IMR-90 (cell line): Measurements from ENCODE around the gene NPIPB8. TPM values are rescaled to one million over a fixed set of nuclear protein-coding genes. Genes with fewer than 3 reads are reported as not detected.

Experiments used
- ATAC-seq: fragments of 200-7000 bp; cut with Tn5 transposase; 2 replicates; pipeline ENCODE4 v1.9.1; 2020; ENCODE audit warnings: low read depth, mild to moderate bottlenecking, moderate library complexity
- BruUV-seq: library from RNA; stranded (reverse); fragments of 400-500 nt; replicated peaks from 2 replicates; lab custom pipeline; 2021; lab: Mats Ljungman, UMichigan
- CTCF ChIA-PET: fragments of 300-600 bp; formaldehyde crosslinking; extraction: SDS; loops from one replicate; lab custom pipeline; 2021; ENCODE audit warnings: antibody characterized with exemption; lab: Yijun Ruan, JAX
- POLR2A ChIA-PET: fragments of 300-600 bp; sonication (Branson Sonifier 250); formaldehyde crosslinking; loops from one replicate; lab custom pipeline; 2022; ENCODE audit warnings: antibody characterized with exemption; ENCODE audit not compliant: unreplicated experiment; lab: Charles Lee
- DNase-seq: peaks from one replicate; pipeline ENCODE4 v3.0.0; 2013
- H2AFZ ChIP-seq: replicated peaks from 2 replicates; pipeline ENCODE3; 2013; ENCODE audit warnings: low read length, mild to moderate bottlenecking; ENCODE audit not compliant: poor library complexity
- H2AK5ac ChIP-seq: 2 replicates; pipeline ENCODE4 v1.6.1; 2013; ENCODE audit warnings: low read depth, low read length, inconsistent platforms
- H2AK9ac ChIP-seq: replicated peaks from 2 replicates; pipeline ENCODE3; 2013; ENCODE audit warnings: mild to moderate bottlenecking, low read depth, low read length, moderate library complexity; ENCODE audit not compliant: poor library complexity
- H2BK120ac ChIP-seq: 2 replicates; pipeline ENCODE4 v1.6.1; 2013; ENCODE audit warnings: low read depth, low read length, inconsistent platforms
- H2BK15ac ChIP-seq: 3 replicates; pipeline ENCODE4 v1.6.1; 2013; ENCODE audit warnings: low read depth, low read length, inconsistent platforms
- H2BK20ac ChIP-seq: 2 replicates; pipeline ENCODE4 v1.6.1; 2013; ENCODE audit warnings: low read depth, mild to moderate bottlenecking, inconsistent platforms, low read length, moderate library complexity
- H2BK5ac ChIP-seq: 2 replicates; pipeline ENCODE4 v1.6.1; 2013; ENCODE audit warnings: mild to moderate bottlenecking, low read depth, low read length, inconsistent platforms; ENCODE audit not compliant: poor library complexity, severe bottlenecking
- H3K14ac ChIP-seq: replicated peaks from 2 replicates; pipeline ENCODE4 v1.6.1; 2013; ENCODE audit warnings: low read depth, low read length, inconsistent platforms
- H3K18ac ChIP-seq: 2 replicates; pipeline ENCODE4 v1.6.1; 2013; ENCODE audit warnings: low read depth, low read length, control low read depth
- H3K23ac ChIP-seq: 2 replicates; pipeline ENCODE4 v1.6.1; 2013; ENCODE audit warnings: low read depth, low read length, inconsistent platforms
- H3K27ac ChIP-seq: 2 replicates; pipeline ENCODE4 v1.5.1; 2013; ENCODE audit warnings: mild to moderate bottlenecking, control low read depth, low read length; ENCODE audit not compliant: insufficient read depth
- H3K27me3 ChIP-seq: 2 replicates; pipeline ENCODE4 v1.6.1; 2013; ENCODE audit warnings: low read length; ENCODE audit not compliant: control insufficient read depth, insufficient read depth
- H3K36me3 ChIP-seq: 2 replicates; pipeline ENCODE4 v1.6.1; 2013; ENCODE audit warnings: low read length, mixed read lengths; ENCODE audit not compliant: control insufficient read depth, insufficient read depth
- H3K4ac ChIP-seq: 2 replicates; pipeline ENCODE4 v1.6.1; 2013; ENCODE audit warnings: low read depth, low read length, inconsistent platforms
- H3K4me1 ChIP-seq: 2 replicates; pipeline ENCODE4 v1.6.1; 2013; ENCODE audit warnings: low read length, mixed read lengths; ENCODE audit not compliant: control insufficient read depth, insufficient read depth
- H3K4me2 ChIP-seq: 2 replicates; pipeline ENCODE4 v1.6.1; 2013; ENCODE audit warnings: low read depth, mild to moderate bottlenecking, control low read depth, low read length, moderate library complexity
- H3K4me3 ChIP-seq: 2 replicates; pipeline ENCODE4 v1.5.1; 2013; ENCODE audit warnings: low read depth, mild to moderate bottlenecking, control low read depth, low read length, moderate library complexity; ENCODE audit not compliant: insufficient read depth
- H3K56ac ChIP-seq: 2 replicates; pipeline ENCODE4 v1.6.1; 2013; ENCODE audit warnings: low read length, inconsistent platforms; ENCODE audit not compliant: insufficient read depth; ENCODE audit errors: extremely low read depth
- H3K79me1 ChIP-seq, 2 experiments: 2 replicates each; pipeline ENCODE4 v1.6.1; 2013; ENCODE audit warnings: low read length in 2 of 2, inconsistent platforms in 1 of 2, low read depth in 1 of 2
- H3K9ac ChIP-seq: 2 replicates; pipeline ENCODE4 v1.6.1; 2013; ENCODE audit warnings: low read depth, low read length, control low read depth
- H3K9me1 ChIP-seq: 2 replicates; pipeline ENCODE4 v1.6.1; 2013; ENCODE audit warnings: low read length, inconsistent platforms; ENCODE audit not compliant: insufficient read depth
- H3K9me3 ChIP-seq: 2 replicates; pipeline ENCODE4 v1.6.1; 2013; ENCODE audit warnings: low read length; ENCODE audit not compliant: control insufficient read depth, insufficient read depth
- H4K20me1 ChIP-seq: 2 replicates; pipeline ENCODE4 v1.6.1; 2013; ENCODE audit warnings: low read length, inconsistent platforms; ENCODE audit not compliant: insufficient read depth
- H4K5ac ChIP-seq: 2 replicates; pipeline ENCODE4 v1.6.1; 2013; ENCODE audit warnings: mild to moderate bottlenecking, low read depth, low read length, control low read depth
- H4K8ac ChIP-seq, 2 experiments: 2 replicates each; pipeline ENCODE4 v1.6.1; 2013; ENCODE audit warnings: low read depth in 2 of 2, low read length in 2 of 2, control low read depth in 1 of 2, inconsistent platforms in 1 of 2
- H4K91ac ChIP-seq: 2 replicates; pipeline ENCODE4 v1.6.1; 2013; ENCODE audit warnings: low read depth, low read length, inconsistent platforms; ENCODE audit not compliant: insufficient read depth
- ELK1 ChIP-seq: fragments of 150-350 bp; IDR thresholded peaks from 2 replicates; pipeline ENCODE4 v1.6.1; 2016; ENCODE audit warnings: low read depth, mild to moderate bottlenecking, low read length, moderate library complexity, borderline replicate concordance
- FOS ChIP-seq: fragments of 150-350 bp; IDR thresholded peaks from 2 replicates; pipeline ENCODE4 v1.6.1; 2016; ENCODE audit warnings: low read depth, low read length
- MXI1 ChIP-seq: IDR thresholded peaks from 2 replicates; pipeline ENCODE4 v1.6.1; 2012; ENCODE audit warnings: low read depth, mild to moderate bottlenecking, low read length, moderate library complexity, borderline replicate concordance
- NFE2L2 ChIP-seq: fragments of 150-350 bp; IDR thresholded peaks from 2 replicates; pipeline ENCODE4 v1.6.1; 2016; ENCODE audit warnings: low read depth, mild to moderate bottlenecking, low read length
- POLR2A ChIP-seq: IDR thresholded peaks from 2 replicates; pipeline ENCODE4 v1.6.1; 2012; ENCODE audit warnings: mild to moderate bottlenecking, low read depth, low read length
- RFX5 ChIP-seq: IDR thresholded peaks from 2 replicates; pipeline ENCODE4 v1.8.0; 2012; ENCODE audit warnings: low read depth, mild to moderate bottlenecking, low read length, moderate library complexity
- WGBS, 2 experiments: methylation state at CpG; one replicate each; pipeline versions ENCODE4 v1.1.5 to v1.1.7; 2013; ENCODE audit warnings: missing lambda C conversion rate in 2 of 2; ENCODE audit not compliant: insufficient read length in 1 of 2; ENCODE audit errors: extremely low coverage in 2 of 2; 5-methylcytosine and 5-hydroxymethylcytosine counted together
- dilution Hi-C: fragments of 300-500 bp; cut with HindIII; formaldehyde crosslinking; loops from one replicate; pipeline ENCODE4 v1.14.3; 2018; ENCODE audit warnings: low sequenced_read_pairs; ENCODE audit not compliant: unreplicated experiment
- in situ Hi-C: fragments of 300-500 bp; cut with MboI; formaldehyde crosslinking; loops from 3 replicates; pipeline ENCODE4 v1.14.3; 2019; ENCODE audit warnings: low sequenced_read_pairs, inconsistent platforms, mixed read lengths
- intact Hi-C: fragments of 100-400 bp; cut with micrococcal nuclease; formaldehyde crosslinking; loops from 2 replicates; pipeline ENCODE4 v1.10.0; 2022
- polyA plus RNA-seq, 3 experiments: library from polyadenylated mRNA; depleted of rRNA; stranded (reverse); fragments of >200 nt; gene quantifications; 2 replicates each; pipeline ENCODE4 v1.2.3, GENCODE V29; 2012; ENCODE audit warnings: low replicate concordance in 1 of 3
- total RNA-seq: library from RNA; depleted of rRNA; stranded (reverse); fragments of >200 nt; gene quantifications from 2 replicates; pipeline ENCODE4 v1.2.3, GENCODE V29; 2012

The NPIPB8 gene
- total and polyA plus RNA-seq, 2 of the 4 experiments (the other 2 are of a cell fraction): not detected

- no peak for TF ChIP-seq RFX5
Observed at GRCh38 chr16:28606291-28607115, 31.4 kb upstream of the NPIPB8 start (continued).

- intact Hi-C loops: no loop called here
- no peak overlapping the region for H3K4me3 ChIP-seq
- 96% methylated on average over 4 of the region's 9 CpGs; no CpG with 5 or more reads in 1 of the 2 experiments for WGBS, 2 experiments
- H2BK120ac ChIP-seq: no peak overlapping the region
- H3K27me3 ChIP-seq: peaks cover 46% of the 10 kb centered on the region
- no peak overlapping the region for H3K27ac ChIP-seq
- no TSS peak for BruUV-seq
- CTCF ChIA-PET: no interaction called here
- H3K4me2 ChIP-seq: no peak overlapping the region
- in situ Hi-C loops: loop anchor here (10.0 kb wide), 1 partner anchor 312 kb away; the partner anchor contains the start of gene SBK1
- dilution Hi-C loops: no loop called here
- H3K9ac ChIP-seq: no peak overlapping the region
- no peak overlapping the region for H3K23ac ChIP-seq
- no peak for DNase-seq
- no peak for ATAC-seq
- no peaks in the 10 kb centered on the region; the same call in 1 of the 2 replicates for H3K4me1 ChIP-seq
- H4K5ac ChIP-seq: no peak overlapping the region
- H2BK5ac ChIP-seq: no peak overlapping the region
- H3K9me3 ChIP-seq: no peaks in the 10 kb centered on the region
- no peak overlapping the region for H2BK20ac ChIP-seq
- H3K4ac ChIP-seq: no peak overlapping the region
- no peak overlapping the region for H3K56ac ChIP-seq
- H3K18ac ChIP-seq: no peak overlapping the region
- no peak overlapping the region for H2BK15ac ChIP-seq
- TF ChIP-seq NFE2L2 (no peak), POLR2A (no peak), FOS (no peak), ELK1 (no peak), MXI1 (no peak)
- H3K14ac ChIP-seq: no peak overlapping the region
- H4K20me1 ChIP-seq: no peaks in the 10 kb centered on the region
- no peaks in the 10 kb centered on the region for H3K79me1 ChIP-seq
- no peak overlapping the region for H2AFZ ChIP-seq
- H3K9me1 ChIP-seq: no peaks in the 10 kb centered on the region
- no peak overlapping the region for H2AK5ac ChIP-seq
- H2AK9ac ChIP-seq: no peak overlapping the region
- POLR2A ChIA-PET: interaction anchor here (0.6 kb wide), 1 partner anchor 23 kb away, joined by 7 read pairs; no protein-coding TSS in a partner anchor
- H4K91ac ChIP-seq: no peak overlapping the region
- H3K36me3 ChIP-seq: no peaks in the 10 kb centered on the region
- no peak overlapping the region for H4K8ac ChIP-seq
Observed at GRCh38 chr16:28607116-28607623, 30.7 kb upstream of the NPIPB8 start.
